HG03354 (cell line): ENCODE measurements around the gene ARID3A.

Source experiments
- ATAC-seq: cut with Tn5 transposase; IDR thresholded peaks from one replicate; pipeline ENCODE4 v1.9.1; 2021; ENCODE audit warnings: mild to moderate bottlenecking; ENCODE audit not compliant: unreplicated experiment, poor library complexity, severe bottlenecking

Gene ARID3A

GRCh38 chr19:1009981-1010538, 84.2 kb downstream of the ARID3A start:
- ATAC-seq: no peak

GRCh38 chr19:1010586-1011510, 85.0 kb downstream of the ARID3A start:
- ATAC-seq: no peak

GRCh38 chr19:1011831-1012333, 86.0 kb downstream of the ARID3A start:
- ATAC-seq: no peak

GRCh38 chr19:1012334-1012733, 86.5 kb downstream of the ARID3A start:
- no peak for ATAC-seq

GRCh38 chr19:1013218-1013617, 87.4 kb downstream of the ARID3A start:
- no peak for ATAC-seq

- no peak for ATAC-seq
These were observed 88.6 kb downstream of the ARID3A start for GRCh38 chr19:1014161-1015060.

- ATAC-seq: no peak
These were observed 89.4 kb downstream of the ARID3A start for GRCh38 chr19:1015061-1015781.

GRCh38 chr19:1015782-1016646, 90.2 kb downstream of the ARID3A start:
- ATAC-seq: no peak

GRCh38 chr19:1016647-1017114, 90.8 kb downstream of the ARID3A start:
- no peak for ATAC-seq

GRCh38 chr19:1017115-1017905, 91.5 kb downstream of the ARID3A start:
- ATAC-seq: no peak

GRCh38 chr19:1017906-1018305, 92.1 kb downstream of the ARID3A start:
- ATAC-seq: no peak

GRCh38 chr19:1018393-1018792, 92.6 kb downstream of the ARID3A start:
- ATAC-seq: no peak

- ATAC-seq: no peak
These were observed 93.2 kb downstream of the ARID3A start for GRCh38 chr19:1018932-1019615.

GRCh38 chr19:1019616-1019961, 93.8 kb downstream of the ARID3A start:
- ATAC-seq: no peak

- no peak for ATAC-seq
These were observed 94.4 kb downstream of the ARID3A start for GRCh38 chr19:1019980-1020867.

- ATAC-seq: peak; percentile 80
These were observed 95.1 kb downstream of the ARID3A start, which contains the start of gene TMEM259 for GRCh38 chr19:1020868-1021425. Gene TMEM259, minus strand, starts transcription at chr19:1021123. Its CDS starts 127 bp downstream, at chr19:1020996.
